ENCODE data around the gene UBA1.

- TF ChIP-seq CTCF (IDR thresholded peaks at IDR 0.05; ENCODE audit: insufficient read depth, low read length) = no peak
- TF ChIP-seq GABPA (IDR thresholded peaks at IDR 0.05; ENCODE audit: low read depth) = no peak
- TF ChIP-seq REST (IDR thresholded peaks at IDR 0.05; ENCODE audit: insufficient replicate concordance, low read depth) = no peak
- TF ChIP-seq POLR2AphosphoS5 (IDR thresholded peaks at IDR 0.05; ENCODE audit: low read depth) = no peak
Measured at GRCh38 chrX:47146121-47146935, 47.3 kb upstream of the UBA1 start.

Measured in HL-60 (cell line).